Peyer's patch (tissue), 4 donors: ENCODE results near the gene MKI67. TPM values are rescaled to one million over a fixed set of nuclear protein-coding genes. Genes with fewer than 3 reads are reported as not detected.
"Not testable (repeated sequence)": the region's sequence is repeated elsewhere in the genome, so short reads cannot be mapped to it uniquely, and the experiment has no call there.

Experiments used
- DNase-seq, 3 donors: peaks; one replicate each; pipeline ENCODE4 v3.0.0-alpha.2; 2017 to 2019
- H3K27ac ChIP-seq, 4 donors: fragments of 200-600 bp; sonication (generic); one replicate each; pipeline ENCODE4 v1.5.1; 2016 to 2019
- H3K27me3 ChIP-seq, 2 donors: fragments of 200-600 bp; sonication (generic); one replicate each; pipeline ENCODE4 v1.5.1; 2019
- H3K36me3 ChIP-seq, 3 donors: fragments of 200-600 bp; sonication (generic); one replicate each; pipeline ENCODE4 v1.5.1; 2016 to 2019
- H3K4me1 ChIP-seq, 4 donors: fragments of 200-600 bp; sonication (generic); one replicate each; pipeline ENCODE4 v1.5.1; 2016 to 2019
- H3K4me3 ChIP-seq, 4 donors: fragments of 200-600 bp; sonication (generic); 1 replicate in 3 of 4; 2 replicates in 1 of 4; pipeline ENCODE4 v1.5.1; 2016 to 2019; ENCODE audit warnings: mild to moderate bottlenecking in 1 of 4
- H3K9me3 ChIP-seq, 4 donors: fragments of 200-600 bp; sonication (generic); one replicate each; pipeline ENCODE4 v1.5.1; 2016 to 2019; ENCODE audit warnings: mild to moderate bottlenecking in 1 of 4
- CTCF ChIP-seq, 6 experiments: fragments of 450-650 bp in 4 of 6; fragments of 200-600 bp in 2 of 6; sonication (generic) in 1 of 6; IDR thresholded peaks; one replicate each; pipeline ENCODE4 v1.5.1; 2017 to 2019; ENCODE audit warnings: antibody characterized with exemption in 6 of 6, mild to moderate bottlenecking in 3 of 6, moderate library complexity in 1 of 6
- POLR2A ChIP-seq, 2 donors: fragments of 450-650 bp; IDR thresholded peaks; one replicate each; pipeline ENCODE4 v1.5.1; 2017; ENCODE audit warnings: antibody characterized with exemption in 2 of 2, mild to moderate bottlenecking in 2 of 2, moderate library complexity in 2 of 2
- total RNA-seq, 4 donors: library from RNA; depleted of rRNA; stranded (reverse); fragments of >200 nt; gene quantifications; one replicate each; pipeline ENCODE4 v1.1.0, GENCODE V29; 2016

The MKI67 gene
- total RNA-seq, 4 donors from 2014 or later, result 11.9 to 74.3 (median 18.9) TPM

- no peaks in the 10 kb centered on the region for H3K4me1 ChIP-seq
- no peaks in the 10 kb centered on the region for H3K36me3 ChIP-seq
- no peak overlapping the region for H3K4me3 ChIP-seq
- no peaks in the 10 kb centered on the region for H3K27me3 ChIP-seq
- H3K27ac ChIP-seq, result no peak overlapping the region
- DNase-seq, result no peak
- TF ChIP-seq POLR2A (IDR thresholded peaks at IDR 0.05) (no peak), CTCF (IDR thresholded peaks at IDR 0.05) (no peak)
- H3K9me3 ChIP-seq, result no peaks in the 10 kb centered on the region
These were observed 17.3 kb upstream of the MKI67 start for GRCh38 chr10:128143531-128143930.

DNA sequence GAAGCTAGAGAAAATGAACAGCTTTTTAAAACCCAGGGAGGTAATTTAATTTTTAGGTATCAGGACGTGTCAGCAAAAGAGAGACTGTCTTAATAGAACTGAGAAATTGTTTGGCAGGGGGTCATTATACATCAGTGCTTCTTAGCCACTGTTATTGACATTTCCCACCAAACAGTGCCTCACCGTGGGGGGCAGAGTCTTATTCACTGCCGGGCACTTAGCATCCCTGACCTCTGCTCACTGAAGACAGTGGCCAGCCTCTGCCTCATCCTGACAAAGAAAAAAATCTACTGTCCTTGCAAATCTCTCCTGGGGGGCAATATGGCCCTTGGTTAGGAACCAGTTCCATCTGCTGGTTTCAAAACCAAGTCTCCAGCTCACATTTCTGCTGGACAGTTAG is 14.2 kb upstream of the MKI67 start:
- H3K4me1 ChIP-seq, result no peaks in the 10 kb centered on the region
- H3K27me3 ChIP-seq, result no peaks in the 10 kb centered on the region
- no peaks in the 10 kb centered on the region for H3K9me3 ChIP-seq
- H3K36me3 ChIP-seq, result no peaks in the 10 kb centered on the region
- no peak for DNase-seq
- no peak overlapping the region for H3K27ac ChIP-seq
- H3K4me3 ChIP-seq, result no peak overlapping the region
- TF ChIP-seq POLR2A (IDR thresholded peaks at IDR 0.05) (no peak), CTCF (IDR thresholded peaks at IDR 0.05) (no peak)

DNA sequence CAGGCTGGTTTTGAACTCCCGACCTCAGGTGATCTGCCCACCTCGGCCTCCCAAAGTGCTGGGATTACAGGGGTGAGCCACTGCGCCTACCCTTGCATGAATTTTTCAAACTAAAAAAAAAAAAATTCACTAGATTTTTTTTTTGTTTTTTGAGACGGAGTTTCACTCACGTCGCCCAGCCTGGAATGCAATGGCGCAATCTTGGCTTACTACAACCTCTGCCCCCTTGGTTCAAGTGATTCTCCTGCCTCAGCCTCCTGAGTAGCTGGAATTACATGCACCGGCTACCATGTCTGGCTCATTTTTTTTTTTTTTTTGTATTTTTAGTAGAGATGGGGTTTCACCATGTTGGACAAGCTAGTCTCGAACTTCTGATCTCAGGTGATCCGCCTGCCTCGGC is 12.2 kb upstream of the MKI67 start:
- DNase-seq, H3K4me1 ChIP-seq, H3K4me3 ChIP-seq, H3K27me3 ChIP-seq, H3K36me3 ChIP-seq, H3K9me3 ChIP-seq, H3K27ac ChIP-seq: not testable (repeated sequence)

GRCh38 chr10:128137877-128138276 is 11.7 kb upstream of the MKI67 start:
- no peaks in the 10 kb centered on the region for H3K4me1 ChIP-seq
- H3K36me3 ChIP-seq, result no peaks in the 10 kb centered on the region
- TF ChIP-seq CTCF (IDR thresholded peaks at IDR 0.05), result no peak
- TF ChIP-seq POLR2A (IDR thresholded peaks at IDR 0.05), result no peak
- H3K9me3 ChIP-seq, result no peaks in the 10 kb centered on the region
- DNase-seq, result no peak
- H3K27me3 ChIP-seq, result no peaks in the 10 kb centered on the region
- H3K4me3 ChIP-seq, result no peak overlapping the region
- no peak overlapping the region for H3K27ac ChIP-seq

- H3K4me1 ChIP-seq, result peaks cover 0 to 10% (median 8%) of the 10 kb centered on the region in 4 donors
- H3K27me3 ChIP-seq, result no peaks in the 10 kb centered on the region
- no peaks in the 10 kb centered on the region for H3K9me3 ChIP-seq
- TF ChIP-seq CTCF (IDR thresholded peaks at IDR 0.05) (no peak), POLR2A (IDR thresholded peaks at IDR 0.05) (no peak)
- no peak for DNase-seq
- no peaks in the 10 kb centered on the region for H3K36me3 ChIP-seq
- H3K4me3 ChIP-seq, result no peak overlapping the region
- no peak overlapping the region for H3K27ac ChIP-seq
These were observed 3.8 kb upstream of the MKI67 start for GRCh38 chr10:128130051-128130450.

- no peak for DNase-seq
- TF ChIP-seq CTCF (IDR thresholded peaks at IDR 0.05) (no peak), POLR2A (IDR thresholded peaks at IDR 0.05) (no peak)
- Histone ChIP-seq H3K4me3 (no peak overlapping the region), H3K27me3 (no peaks in the 10 kb centered on the region), H3K9me3 (no peaks in the 10 kb centered on the region), H3K27ac (no peak overlapping the region), H3K4me1 (peaks cover 0 to 17% (median 8%) of the 10 kb centered on the region in 4 donors), H3K36me3 (no peaks in the 10 kb centered on the region)
These were observed 2.4 kb upstream of the MKI67 start for GRCh38 chr10:128128582-128128981.
